ENCODE measurements around the gene ERGIC1.
A peak's percentile ranks its signal among the peaks of the same experiment; 100 is the strongest.
"Not testable (repeated sequence)": the region's sequence is repeated elsewhere in the genome, so short reads cannot be mapped to it uniquely, and the experiment has no call there.

Gene ERGIC1

GRCh38 chr5:172833686-172834414 is at the start of gene ERGIC1:
Gene ERGIC1, plus strand, starts transcription at chr5:172834251. Its CDS starts 163 bp downstream, at chr5:172834414.
- DNase-seq: peak; percentile 90

- no peak for DNase-seq
These were observed 48.5 kb upstream of the ERGIC1 start for GRCh38 chr5:172785429-172786088.

GRCh38 chr5:172786736-172787462 is 47.2 kb upstream of the ERGIC1 start:
- no peak for DNase-seq

GRCh38 chr5:172787538-172787937 is 46.5 kb upstream of the ERGIC1 start:
- DNase-seq: not testable (repeated sequence)

- no peak for DNase-seq
These were observed 45.0 kb upstream of the ERGIC1 start for GRCh38 chr5:172788771-172789686.

- DNase-seq: no peak
These were observed 44.2 kb upstream of the ERGIC1 start for GRCh38 chr5:172789687-172790495.

- no peak for DNase-seq
These were observed 43.6 kb upstream of the ERGIC1 start for GRCh38 chr5:172790496-172790889.

- no peak for DNase-seq
These were observed 42.8 kb upstream of the ERGIC1 start for GRCh38 chr5:172791286-172791685.

- DNase-seq: no peak
These were observed 42.2 kb upstream of the ERGIC1 start for GRCh38 chr5:172791726-172792445.

GRCh38 chr5:172792701-172793570 is 41.1 kb upstream of the ERGIC1 start:
- no peak for DNase-seq

- no peak for DNase-seq
These were observed 40.2 kb upstream of the ERGIC1 start for GRCh38 chr5:172793577-172794488.

GRCh38 chr5:172795318-172795977 is 38.6 kb upstream of the ERGIC1 start:
- DNase-seq: no peak

GRCh38 chr5:172796306-172796705 is 37.7 kb upstream of the ERGIC1 start:
- DNase-seq: no peak

GRCh38 chr5:172797771-172798191 is 36.3 kb upstream of the ERGIC1 start:
- DNase-seq: no peak

GRCh38 chr5:172798422-172799215 is 35.4 kb upstream of the ERGIC1 start:
- DNase-seq: no peak

GRCh38 chr5:172799416-172799815 is 34.6 kb upstream of the ERGIC1 start:
- DNase-seq: no peak

- DNase-seq: no peak
These were observed 33.9 kb upstream of the ERGIC1 start for GRCh38 chr5:172800088-172800551.

Data from 8988T (cell line).